ENCODE measurements around the gene SLC43A2. TPM values are rescaled to one million over a fixed set of nuclear protein-coding genes. Genes with fewer than 3 reads are reported as not detected.

Gene SLC43A2
- total RNA-seq, 1 experiment from 2014 or later: 6.8 TPM

DNA sequence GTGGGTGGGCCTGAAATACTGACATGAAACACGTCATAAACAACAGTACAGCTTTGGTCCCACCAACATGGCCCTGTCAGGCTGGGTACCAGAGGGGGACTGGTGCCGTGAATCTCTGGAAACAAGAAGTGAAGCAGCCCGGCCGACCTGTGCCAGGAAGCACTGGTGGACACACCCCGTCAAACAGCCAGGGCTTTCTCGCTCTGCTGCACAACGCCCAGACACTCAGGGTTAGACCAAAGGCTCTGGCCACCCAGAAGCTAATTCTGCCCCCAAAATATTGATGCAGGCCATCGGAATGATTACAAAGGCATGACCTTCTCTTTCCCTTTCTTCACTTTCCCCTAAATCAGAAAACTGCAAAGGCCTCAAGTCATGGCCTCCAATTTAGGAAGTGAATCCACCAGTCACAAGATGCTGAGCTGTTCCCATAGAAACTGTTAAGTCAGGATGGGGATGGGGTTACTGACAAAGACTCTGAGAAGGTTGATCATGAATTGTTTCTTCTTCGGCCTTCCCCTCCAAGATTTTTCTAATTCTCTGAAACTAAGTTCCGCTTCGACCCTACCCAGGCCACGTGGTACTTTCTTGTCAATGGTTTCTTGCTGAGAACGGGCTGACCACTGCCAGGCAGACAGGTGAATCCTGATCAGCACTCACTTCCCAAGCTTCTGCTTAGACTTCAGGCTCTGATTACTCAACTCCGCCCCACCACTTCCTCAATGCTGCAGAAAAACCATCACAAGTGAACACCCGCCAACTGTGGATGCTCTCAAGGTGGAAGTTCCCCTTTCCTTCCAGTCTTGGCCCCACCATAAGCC lies 72.8 kb downstream of the SLC43A2 start:
- H3K36me3 ChIP-seq (ENCODE audit: low read depth): peaks cover 22% of the 10 kb centered on the region; the same call in 1 of the 2 replicates
- no peak overlapping the region for H3K27ac ChIP-seq
- ChIA-PET CTCF (no interaction called here), POLR2A (ENCODE audit: unreplicated experiment) (no interaction called here)
- H3K79me2 ChIP-seq (ENCODE audit: low read depth): peaks cover 42% of the 10 kb centered on the region
- H3K27me3 ChIP-seq (ENCODE audit: insufficient read depth, low read depth): no peaks in the 10 kb centered on the region
- no peaks in the 10 kb centered on the region for H3K9me2 ChIP-seq (ENCODE audit: insufficient read depth)
- no TSS peak for BruUV-seq (replicated peaks)
- no peak overlapping the region for H3K4me3 ChIP-seq
- no peaks in the 10 kb centered on the region for H3K9me3 ChIP-seq (ENCODE audit: insufficient read depth, low read depth)
- no peak overlapping the region for H3K4me2 ChIP-seq
- peaks cover 3% of the 10 kb centered on the region; the same call in 1 of the 2 replicates for H3K4me1 ChIP-seq (replicated peaks; ENCODE audit: insufficient read depth)
- peaks cover 56% of the 10 kb centered on the region for H4K20me1 ChIP-seq (ENCODE audit: insufficient read depth)
- TF ChIP-seq CTCF (conservative IDR thresholded peaks at IDR 0.05) (no peak), EZH2 (IDR thresholded peaks at IDR 0.05; ENCODE audit: low read depth) (no peak)
- intact Hi-C loops (cut with micrococcal nuclease; ENCODE audit: unreplicated experiment): no loop called here
- H3F3A ChIP-seq (ENCODE audit: insufficient read depth, low read depth): peaks cover 28% of the 10 kb centered on the region
- H2AFZ ChIP-seq: no peak overlapping the region
- DNase-seq: no peak

DNA sequence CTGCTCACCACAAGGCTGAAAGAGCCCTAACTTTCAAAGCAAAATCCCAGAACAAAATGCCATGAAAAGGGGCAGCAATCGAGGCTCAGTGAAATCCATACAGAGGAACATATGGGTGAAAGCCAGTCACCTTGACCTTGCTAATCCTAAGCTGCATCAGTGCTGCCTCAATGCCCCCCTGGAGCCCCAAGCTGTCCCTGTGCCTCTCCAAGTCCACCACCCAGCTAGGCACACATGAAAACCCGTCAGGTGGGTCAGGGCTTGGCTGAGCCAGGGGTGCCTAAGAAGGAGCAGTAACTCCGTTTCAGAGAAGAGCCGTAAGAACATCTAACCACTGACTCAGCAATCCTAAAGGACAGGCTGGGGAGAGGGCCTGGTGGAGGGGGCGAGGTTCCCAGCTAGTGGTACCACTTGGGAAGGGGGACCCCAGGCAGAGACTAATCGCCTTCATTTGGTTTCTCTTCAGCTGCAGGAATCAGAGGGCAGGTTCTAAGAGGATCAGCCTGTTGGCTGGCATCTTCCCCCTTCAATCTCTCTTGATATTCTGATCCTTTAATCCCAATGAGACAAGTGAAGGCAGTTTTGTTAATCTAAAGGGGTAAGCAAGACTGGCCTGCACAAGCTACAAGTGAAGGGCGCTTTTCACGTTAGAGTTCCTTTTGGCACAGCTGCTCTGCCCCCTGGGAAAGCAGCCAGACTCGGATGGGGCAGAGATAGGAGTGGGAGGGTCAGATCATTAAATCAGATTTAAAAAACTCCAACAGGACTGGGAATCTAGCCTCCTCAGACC lies 73.7 kb downstream of the SLC43A2 start:
- Histone ChIP-seq H3K27ac (no peak overlapping the region), H3K9me2 (ENCODE audit: insufficient read depth) (no peaks in the 10 kb centered on the region), H3K79me2 (ENCODE audit: low read depth) (peaks cover 33% of the 10 kb centered on the region), H3K4me3 (no peak overlapping the region), H4K20me1 (ENCODE audit: insufficient read depth) (peaks cover 50% of the 10 kb centered on the region), H3K4me2 (no peak overlapping the region), H3K27me3 (ENCODE audit: insufficient read depth, low read depth) (no peaks in the 10 kb centered on the region), H3K36me3 (ENCODE audit: low read depth) (peaks cover 22% of the 10 kb centered on the region; the same call in 1 of the 2 replicates), H3K4me1 (replicated peaks; ENCODE audit: insufficient read depth) (no peaks in the 10 kb centered on the region), H3F3A (ENCODE audit: insufficient read depth, low read depth) (peaks cover 28% of the 10 kb centered on the region), H3K9me3 (ENCODE audit: insufficient read depth, low read depth) (no peaks in the 10 kb centered on the region), H2AFZ (no peak overlapping the region)
- BruUV-seq (replicated peaks): no TSS peak
- ChIA-PET POLR2A (ENCODE audit: unreplicated experiment) (interaction anchor here (0.7 kb wide), 1 partner anchor 92 kb away, joined by 4 read pairs; no protein-coding TSS in a partner anchor), CTCF (no interaction called here)
- no peak for DNase-seq
- intact Hi-C loops (cut with micrococcal nuclease; ENCODE audit: unreplicated experiment): no loop called here
- TF ChIP-seq CTCF (conservative IDR thresholded peaks at IDR 0.05) (no peak), EZH2 (IDR thresholded peaks at IDR 0.05; ENCODE audit: low read depth) (no peak)

DNA sequence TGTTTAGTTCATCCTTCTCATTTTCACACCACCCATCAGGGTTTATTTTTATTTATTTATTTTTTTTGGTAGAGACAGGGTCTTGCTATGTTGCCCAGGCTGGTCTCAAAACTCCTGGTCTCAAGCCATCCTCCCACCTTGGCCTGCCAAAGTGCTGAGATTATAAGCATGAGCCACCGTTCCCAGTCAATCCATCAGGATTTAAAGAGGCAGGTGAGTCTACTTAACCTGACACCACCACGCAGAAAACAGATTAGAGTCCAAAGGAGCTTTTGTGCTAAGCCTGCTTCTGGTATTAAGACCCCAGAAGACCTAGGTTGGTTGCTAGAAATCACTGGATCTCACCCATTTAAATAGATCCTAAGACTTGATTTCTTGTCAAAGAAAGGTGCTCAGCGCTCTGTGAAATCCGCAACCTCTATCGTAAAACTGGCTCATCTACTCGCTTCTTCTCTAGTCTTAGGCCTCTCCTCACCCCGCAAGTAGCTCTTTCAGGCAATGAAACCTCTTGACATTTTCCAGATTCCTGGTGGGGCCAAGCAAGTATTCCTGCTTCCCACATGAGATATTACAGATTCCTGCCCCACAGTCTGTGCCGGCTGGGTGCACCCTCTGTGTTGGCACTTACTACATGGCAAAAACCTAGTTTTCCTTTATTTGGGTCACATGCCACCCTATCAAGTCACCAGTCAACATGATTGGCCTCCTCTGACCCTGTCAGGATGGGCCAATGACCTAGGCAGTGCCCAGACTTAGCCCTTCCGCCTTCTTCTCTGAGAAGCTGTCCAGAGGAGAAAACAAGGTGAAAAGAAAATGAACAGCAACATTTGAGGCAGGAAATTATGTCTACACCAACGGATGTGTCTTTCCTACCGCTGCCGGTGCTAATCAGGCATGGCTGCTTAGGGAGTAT lies 75.0 kb downstream of the SLC43A2 start:
- intact Hi-C loops (cut with micrococcal nuclease; ENCODE audit: unreplicated experiment): no loop called here
- ChIA-PET POLR2A (ENCODE audit: unreplicated experiment) (interaction anchor here (0.7 kb wide), 1 partner anchor 49 kb away, joined by 3 read pairs; no protein-coding TSS in a partner anchor), CTCF (no interaction called here)
- H3K4me3 ChIP-seq: no peak overlapping the region
- peaks cover 28% of the 10 kb centered on the region for H3F3A ChIP-seq (ENCODE audit: insufficient read depth, low read depth)
- peaks cover 37% of the 10 kb centered on the region for H4K20me1 ChIP-seq (ENCODE audit: insufficient read depth)
- H3K4me1 ChIP-seq (replicated peaks; ENCODE audit: insufficient read depth): no peaks in the 10 kb centered on the region
- no peak for TF ChIP-seq EZH2 (IDR thresholded peaks at IDR 0.05; ENCODE audit: low read depth)
- TF ChIP-seq CTCF (conservative IDR thresholded peaks at IDR 0.05): no peak
- no peaks in the 10 kb centered on the region for H3K27me3 ChIP-seq (ENCODE audit: insufficient read depth, low read depth)
- DNase-seq: no peak
- no peak overlapping the region for H2AFZ ChIP-seq
- H3K9me3 ChIP-seq (ENCODE audit: insufficient read depth, low read depth): no peaks in the 10 kb centered on the region
- no peaks in the 10 kb centered on the region for H3K9me2 ChIP-seq (ENCODE audit: insufficient read depth)
- H3K27ac ChIP-seq: no peak overlapping the region
- peaks cover 20% of the 10 kb centered on the region for H3K79me2 ChIP-seq (ENCODE audit: low read depth)
- no peak overlapping the region for H3K4me2 ChIP-seq
- no TSS peak for BruUV-seq (replicated peaks)
- H3K36me3 ChIP-seq (ENCODE audit: low read depth): peaks cover 22% of the 10 kb centered on the region; the same call in 1 of the 2 replicates

All from PC-9 (cell line).